ENCODE results near the gene AUTS2. TPM values are rescaled to one million over a fixed set of nuclear protein-coding genes. Genes with fewer than 3 reads are reported as not detected.
A peak's percentile ranks its signal among the peaks of the same experiment; 100 is the strongest.

AUTS2 gene
- total and polyA plus RNA-seq, 11 donors, result 3.4 to 14.0 (median 7.3) TPM

DNA sequence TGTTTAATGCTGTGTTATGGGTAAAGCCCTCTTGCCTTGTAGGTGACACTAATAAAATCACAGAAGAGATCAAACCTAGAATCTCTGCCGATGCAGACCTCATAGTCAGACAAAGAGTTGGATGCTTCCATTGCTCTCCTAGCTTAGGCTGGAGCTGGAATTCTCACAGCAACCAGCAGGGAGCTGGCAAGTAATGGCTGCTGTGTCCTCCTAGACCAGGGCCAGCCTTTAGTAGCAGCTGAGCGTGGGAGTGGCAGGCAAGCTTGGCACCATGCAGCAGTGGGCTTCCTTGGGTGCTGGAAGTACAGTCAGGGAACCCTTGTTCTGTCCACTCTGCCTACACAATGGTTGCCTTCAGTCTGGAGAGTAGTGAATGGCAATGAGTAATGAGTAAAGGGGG, 935.3 kb downstream of the AUTS2 start:
- Histone ChIP-seq H3K27me3 (no peaks in the 10 kb centered on the region), H3K36me3 (no peaks in the 10 kb centered on the region), H3K4me1 (peaks cover 0 to 11% (median 0%) of the 10 kb centered on the region in 12 donors), H3K4me3 (no peak overlapping the region), H3K9me3 (no peaks in the 10 kb centered on the region), H3K27ac (no peak overlapping the region)
- no peak for ATAC-seq
- WGBS, 4 donors, result 93 to 100% (median 98%) methylated on average over 2 of the region's 2 CpGs
- no peak for TF ChIP-seq POLR2A (IDR thresholded peaks at IDR 0.05)
- TF ChIP-seq, protein P1, sequence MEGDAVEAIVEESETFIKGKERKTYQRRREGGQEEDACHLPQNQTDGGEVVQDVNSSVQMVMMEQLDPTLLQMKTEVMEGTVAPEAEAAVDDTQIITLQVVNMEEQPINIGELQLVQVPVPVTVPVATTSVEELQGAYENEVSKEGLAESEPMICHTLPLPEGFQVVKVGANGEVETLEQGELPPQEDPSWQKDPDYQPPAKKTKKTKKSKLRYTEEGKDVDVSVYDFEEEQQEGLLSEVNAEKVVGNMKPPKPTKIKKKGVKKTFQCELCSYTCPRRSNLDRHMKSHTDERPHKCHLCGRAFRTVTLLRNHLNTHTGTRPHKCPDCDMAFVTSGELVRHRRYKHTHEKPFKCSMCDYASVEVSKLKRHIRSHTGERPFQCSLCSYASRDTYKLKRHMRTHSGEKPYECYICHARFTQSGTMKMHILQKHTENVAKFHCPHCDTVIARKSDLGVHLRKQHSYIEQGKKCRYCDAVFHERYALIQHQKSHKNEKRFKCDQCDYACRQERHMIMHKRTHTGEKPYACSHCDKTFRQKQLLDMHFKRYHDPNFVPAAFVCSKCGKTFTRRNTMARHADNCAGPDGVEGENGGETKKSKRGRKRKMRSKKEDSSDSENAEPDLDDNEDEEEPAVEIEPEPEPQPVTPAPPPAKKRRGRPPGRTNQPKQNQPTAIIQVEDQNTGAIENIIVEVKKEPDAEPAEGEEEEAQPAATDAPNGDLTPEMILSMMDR (IDR thresholded peaks at IDR 0.05), result no peak
- intact Hi-C loops (cut with DNase I), result no loop called here
- DNase-seq, result no peak

DNA sequence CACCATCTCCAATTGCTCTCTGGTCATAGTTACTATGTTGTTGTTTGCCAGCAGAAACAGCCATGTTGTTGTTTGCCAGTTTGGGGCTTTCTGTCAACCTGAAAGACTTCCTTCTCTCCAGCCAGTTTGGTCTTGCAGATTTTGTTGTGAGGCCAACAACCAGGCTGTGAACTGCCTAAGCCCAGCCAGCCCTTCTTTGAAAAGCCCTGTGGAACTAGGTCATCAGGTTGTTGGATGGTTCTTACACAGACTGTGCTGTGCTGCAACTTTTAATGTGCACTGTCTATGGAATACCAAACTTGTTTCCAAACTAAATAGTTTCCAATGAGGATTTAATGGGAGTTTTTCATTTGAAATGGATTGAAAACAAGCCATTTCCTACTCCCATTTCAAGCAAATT, 940.9 kb downstream of the AUTS2 start:
- Histone ChIP-seq H3K27ac (no peak overlapping the region), H3K4me3 (no peak overlapping the region), H3K27me3 (no peaks in the 10 kb centered on the region), H3K4me1 (peaks cover 0 to 10% (median 0%) of the 10 kb centered on the region in 12 donors), H3K9me3 (no peaks in the 10 kb centered on the region), H3K36me3 (no peaks in the 10 kb centered on the region)
- TF ChIP-seq POLR2A (IDR thresholded peaks at IDR 0.05), result no peak
- TF ChIP-seq, protein P1 (IDR thresholded peaks at IDR 0.05), result no peak
- ATAC-seq, result peak in 3 of 4 donors; percentile 34 to 60 (median 52)
- DNase-seq, result no peak
- intact Hi-C loops (cut with DNase I), result no loop called here

DNA sequence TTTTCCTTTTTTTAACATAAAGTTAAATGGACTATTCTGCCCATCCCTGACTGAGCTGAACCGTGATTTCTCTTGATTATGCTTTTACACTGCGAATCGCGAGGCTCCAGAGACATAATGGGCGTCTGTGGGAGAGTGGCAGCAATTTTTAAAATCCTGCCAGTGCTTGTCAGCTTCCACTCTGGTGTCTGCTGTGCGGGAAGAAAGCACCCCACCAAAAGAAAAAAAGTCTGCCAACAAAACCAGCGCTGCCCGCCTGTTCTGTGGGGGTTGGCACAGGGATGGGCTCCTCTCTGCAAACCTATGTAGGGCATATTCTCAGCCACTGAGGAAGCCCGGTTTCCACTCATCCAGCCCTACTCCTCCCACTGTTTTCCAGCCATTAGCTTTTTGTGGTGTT, 941.3 kb downstream of the AUTS2 start:
- TF ChIP-seq, protein P1 (IDR thresholded peaks at IDR 0.05), result no peak
- TF ChIP-seq POLR2A (IDR thresholded peaks at IDR 0.05), result no peak
- ATAC-seq (no peak), DNase-seq (no peak)
- Histone ChIP-seq H3K9me3 (no peaks in the 10 kb centered on the region), H3K36me3 (no peaks in the 10 kb centered on the region), H3K4me3 (no peak overlapping the region), H3K27me3 (no peaks in the 10 kb centered on the region), H3K27ac (no peak overlapping the region), H3K4me1 (peaks cover 0 to 10% (median 0%) of the 10 kb centered on the region in 12 donors)
- WGBS, 4 donors, result 87 to 93% (median 92%) methylated on average over 9 of the region's 9 CpGs
- intact Hi-C loops (cut with DNase I), result no loop called here

DNA sequence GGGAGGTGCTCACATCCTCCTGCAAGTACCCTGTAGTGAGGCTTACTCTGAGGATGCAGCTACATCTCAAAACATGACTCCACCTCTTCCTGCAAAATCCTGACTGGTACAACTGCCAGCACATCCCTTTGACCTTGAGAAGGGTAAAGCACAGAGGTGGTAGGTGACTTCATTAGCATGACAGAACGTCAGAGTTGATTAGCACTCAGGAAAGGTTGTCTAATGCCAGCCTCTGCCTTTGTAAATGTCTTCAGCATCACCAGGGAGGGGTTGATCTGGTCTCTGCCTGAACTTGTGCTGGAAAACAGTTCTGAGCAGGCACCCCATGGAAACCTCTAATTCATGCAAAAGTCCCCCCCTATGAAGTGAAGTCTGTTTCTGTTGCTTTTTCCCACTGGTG, 942.4 kb downstream of the AUTS2 start:
- no peak overlapping the region for H3K4me3 ChIP-seq
- TF ChIP-seq, protein P1 (IDR thresholded peaks at IDR 0.05), result no peak
- no peak for TF ChIP-seq POLR2A (IDR thresholded peaks at IDR 0.05)
- intact Hi-C loops (cut with DNase I), result no loop called here
- DNase-seq (no peak), ATAC-seq (no peak)
- H3K27ac ChIP-seq, result no peak overlapping the region
- peaks cover 0 to 10% (median 0%) of the 10 kb centered on the region in 12 donors for H3K4me1 ChIP-seq
- H3K9me3 ChIP-seq, result no peaks in the 10 kb centered on the region
- H3K27me3 ChIP-seq, result no peaks in the 10 kb centered on the region
- no peaks in the 10 kb centered on the region for H3K36me3 ChIP-seq
- WGBS, 4 donors, result 20 to 55% (median 44%) methylated on average over 1 of the region's 1 CpG
